ENCODE measurements around the gene PAGR1.
"Not testable (repeated sequence)": the region's sequence is repeated elsewhere in the genome, so short reads cannot be mapped to it uniquely, and the experiment has no call there.

Gene PAGR1

GRCh38 chr16:29815793-29816693 lies at the start of gene PAGR1:
PAGR1 (plus strand) TSS chr16:29816152; CDS start chr16:29816526, 374 bp downstream.
- DNase-seq = peak; percentile 98

DNA sequence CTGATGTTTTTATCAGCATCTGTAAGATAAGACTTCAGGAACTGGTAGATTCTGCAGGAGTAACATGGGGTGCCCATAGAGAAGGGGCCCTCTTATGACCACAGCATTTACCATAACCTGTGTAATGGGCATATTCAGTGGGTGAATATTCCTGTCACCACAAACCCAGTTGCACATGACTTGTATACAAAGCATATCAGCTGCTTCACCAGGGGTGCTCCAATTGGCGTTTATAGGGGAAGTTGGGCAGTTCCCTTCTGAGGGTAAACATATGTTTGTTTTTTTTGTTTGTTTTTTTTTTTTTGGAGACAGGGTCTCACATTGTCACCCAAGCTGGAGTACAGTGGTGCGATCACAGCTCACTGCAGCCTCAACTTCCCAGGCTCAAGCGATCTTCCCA lies 49.4 kb upstream of the PAGR1 start:
- no peak for DNase-seq

DNA sequence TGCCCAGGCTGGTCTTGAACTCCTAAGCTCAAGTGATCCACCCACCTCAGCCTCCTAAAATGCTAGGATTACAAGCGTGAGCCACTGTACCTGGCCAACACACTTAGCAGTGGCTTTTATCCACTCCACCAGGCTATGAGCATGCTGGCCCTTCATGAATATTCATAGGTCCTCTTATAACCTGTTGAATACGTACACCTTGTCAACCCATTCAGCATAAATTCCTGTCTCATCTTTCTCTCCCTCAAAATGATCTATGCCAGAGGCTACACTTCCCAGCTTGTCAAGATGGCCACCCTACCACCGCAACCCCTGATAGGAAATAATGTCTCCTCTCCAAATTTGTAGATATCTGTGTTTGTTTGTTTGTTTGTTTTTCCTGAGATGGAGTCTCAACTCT lies 48.9 kb upstream of the PAGR1 start:
- DNase-seq = no peak

DNA sequence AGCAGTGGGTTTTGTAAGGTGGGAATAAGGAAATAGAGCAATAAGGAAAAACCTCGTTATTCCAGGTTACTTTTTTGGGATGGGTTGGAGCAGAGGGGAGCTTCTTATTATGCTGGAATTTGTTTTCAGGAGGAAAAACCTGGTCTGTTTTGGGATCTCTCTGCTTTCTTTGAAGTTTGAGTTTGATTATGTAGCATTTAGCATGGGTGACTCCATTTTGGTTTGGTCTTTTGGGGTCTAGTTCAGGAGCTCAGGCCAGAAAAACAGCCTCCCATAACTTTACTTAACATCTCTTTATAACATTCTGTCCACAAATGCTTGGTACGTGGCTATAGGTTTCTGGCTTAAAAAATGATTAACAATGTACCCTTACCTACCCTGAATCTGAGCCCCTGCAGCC lies 46.4 kb upstream of the PAGR1 start:
- DNase-seq = no peak

DNA sequence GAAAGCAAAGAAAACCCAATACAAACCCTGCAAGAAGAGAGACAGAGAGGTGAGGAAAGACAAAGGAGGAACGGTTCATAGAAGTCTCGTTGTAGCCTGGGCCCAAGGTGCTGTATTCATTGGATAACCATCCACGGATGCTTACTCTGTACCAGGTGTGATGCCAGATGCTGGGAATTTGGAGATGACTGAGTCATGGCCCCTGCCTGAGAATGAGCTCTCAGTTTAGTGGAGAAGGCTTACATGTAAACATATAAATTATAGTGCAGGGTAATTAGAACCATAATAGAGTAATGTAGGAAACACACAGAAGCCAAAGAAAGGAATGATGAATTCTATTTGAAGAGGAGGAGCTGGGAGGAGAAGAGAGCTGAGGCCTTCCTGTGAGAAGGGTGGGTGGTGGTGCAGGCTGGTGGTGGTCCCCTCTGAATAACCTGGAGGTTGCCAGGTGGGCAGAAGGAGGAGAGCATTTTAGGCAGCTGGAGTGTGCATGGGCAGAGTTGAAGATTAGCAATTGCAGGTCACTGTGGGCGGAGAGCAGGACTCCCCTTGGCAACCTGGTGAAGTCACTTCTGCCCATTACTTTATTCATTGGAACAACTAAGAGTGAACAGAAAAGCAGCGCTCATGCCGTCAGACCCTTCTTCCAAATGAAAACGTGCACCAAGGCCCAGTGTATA lies 45.6 kb upstream of the PAGR1 start:
- DNase-seq = no peak

- not testable (repeated sequence) for DNase-seq
Measured at GRCh38 chr16:29772330-29772729, 43.6 kb upstream of the PAGR1 start.

DNA sequence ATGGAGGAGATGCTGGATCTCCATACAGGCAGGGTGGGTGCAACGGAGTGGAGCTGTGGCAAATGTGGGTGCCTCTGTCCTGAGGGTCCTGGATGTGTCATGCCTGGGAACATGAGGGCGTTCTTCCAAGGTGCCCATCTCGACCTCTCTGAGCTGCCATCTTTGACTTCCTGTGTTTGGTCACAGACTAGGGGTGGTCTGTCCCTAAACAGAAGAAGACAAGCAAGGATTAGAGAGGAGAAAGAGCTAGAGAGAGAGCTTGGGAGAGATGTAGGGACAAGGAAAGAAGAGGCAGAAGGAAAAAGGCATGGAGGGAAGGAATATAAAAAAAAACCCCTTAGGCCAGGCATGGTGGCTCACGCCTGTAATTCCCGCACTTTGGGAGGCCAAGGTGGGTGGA lies 41.2 kb upstream of the PAGR1 start:
- DNase-seq = no peak

GRCh38 chr16:29775742-29776408 lies 40.1 kb upstream of the PAGR1 start:
- DNase-seq = no peak

DNA sequence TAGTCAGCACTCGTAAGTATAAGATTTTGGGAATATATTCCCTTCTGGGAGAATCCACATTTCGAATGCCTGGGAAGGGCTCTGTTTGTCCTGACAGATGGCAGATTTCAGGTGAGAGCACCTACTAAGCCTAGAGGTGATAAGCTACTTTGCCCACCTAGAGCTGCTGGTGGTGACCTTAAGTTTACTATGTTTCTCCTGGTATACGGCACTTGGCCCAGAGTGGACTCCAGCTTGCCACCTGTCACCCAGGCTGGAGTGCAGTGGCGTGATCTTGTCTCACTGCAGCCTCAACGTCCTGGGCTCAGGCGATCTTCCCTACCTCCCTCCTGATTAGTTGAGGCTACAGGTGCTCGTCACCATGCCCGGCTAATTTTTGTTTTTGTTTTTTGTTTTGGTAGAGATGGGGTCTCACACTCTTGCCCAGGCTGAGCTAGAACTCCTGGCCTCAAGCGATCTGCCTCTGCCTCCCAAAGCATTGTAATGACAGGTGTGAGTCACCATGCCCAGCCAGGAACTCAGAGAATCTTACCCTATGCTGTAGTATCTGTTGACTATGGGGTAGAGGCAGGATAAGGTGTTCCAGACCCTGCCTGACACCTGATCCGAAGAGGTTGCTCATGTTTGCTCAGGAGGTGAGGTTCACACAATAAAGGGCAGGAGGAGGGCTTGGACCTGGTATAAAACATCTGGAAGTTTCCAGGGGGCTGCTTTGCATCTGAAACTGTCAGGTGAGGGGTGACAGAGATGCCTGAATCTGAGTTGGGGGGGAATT lies 38.2 kb upstream of the PAGR1 start, which contains the start of gene ZG16:
Gene ZG16 (plus strand): TSS at position 681 of the 775 bp plus-strand sequence. CDS start 1,011 bp downstream, outside the sequence.
- DNase-seq = no peak

- DNase-seq = no peak
Measured at GRCh38 chr16:29779474-29779873, 36.5 kb upstream of the PAGR1 start.

DNA sequence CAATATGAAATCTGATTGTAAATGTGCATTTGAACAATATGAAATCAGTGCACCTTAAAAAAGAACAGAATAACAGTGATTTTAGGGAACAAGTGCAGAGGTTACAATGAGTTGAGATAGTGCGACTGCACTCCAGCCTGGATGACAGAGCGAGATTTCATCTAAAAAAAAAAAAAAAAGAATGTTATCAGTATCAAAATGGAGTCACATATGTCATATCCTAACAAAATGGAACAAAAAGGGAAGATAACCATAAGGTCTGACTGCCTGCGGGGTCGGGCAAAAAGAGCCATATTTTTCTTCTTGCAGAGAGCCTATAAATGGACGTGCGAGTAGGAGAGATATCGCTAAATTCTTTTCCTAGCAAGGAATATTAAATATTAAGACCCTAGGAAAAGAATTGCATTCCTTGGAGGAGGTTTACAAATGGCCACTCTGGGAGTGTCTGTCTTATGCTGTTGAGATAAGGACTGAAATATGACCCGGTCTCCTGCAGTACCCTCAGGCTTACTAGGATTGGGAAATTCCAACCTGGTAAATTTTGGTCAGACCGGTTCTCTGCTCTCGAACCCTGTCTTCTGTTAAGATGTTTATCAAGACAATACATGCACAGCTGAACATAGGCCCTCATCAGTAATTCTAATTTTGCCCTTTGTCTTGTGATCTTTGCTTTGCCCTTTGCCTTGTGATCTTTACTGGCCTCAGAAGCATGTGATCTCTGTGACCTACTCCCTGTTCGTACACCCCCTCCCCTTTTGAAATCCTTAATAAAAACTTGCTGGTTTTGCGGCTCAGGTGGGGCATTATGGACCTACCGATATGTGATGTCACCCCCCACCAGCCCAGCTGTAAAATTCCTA lies 32.6 kb upstream of the PAGR1 start:
- not testable (repeated sequence) for DNase-seq

GRCh38 chr16:29784157-29784556 lies 31.8 kb upstream of the PAGR1 start:
- no peak for DNase-seq

GRCh38 chr16:29784901-29785500 lies 31.0 kb upstream of the PAGR1 start:
- peak; percentile 61 for DNase-seq

DNA sequence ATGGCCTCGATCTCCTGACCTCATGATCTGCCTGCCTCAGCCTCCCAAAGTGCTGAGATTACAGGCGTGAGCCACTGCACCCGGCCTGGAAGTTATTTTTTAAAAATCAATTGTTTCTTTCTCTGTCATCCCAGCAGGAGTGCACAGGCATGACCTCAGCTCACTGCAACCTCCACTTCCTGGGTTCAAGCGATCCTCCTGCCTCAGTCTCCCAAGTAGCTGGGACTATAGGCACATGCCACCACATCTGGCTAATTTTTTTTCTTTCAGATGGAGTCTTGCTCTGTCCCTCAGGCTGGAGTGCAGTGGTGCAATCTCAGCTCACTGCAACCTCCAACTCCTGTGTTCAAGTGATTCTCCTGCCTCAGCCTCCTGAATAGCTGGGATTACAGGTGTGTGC lies 28.8 kb upstream of the PAGR1 start:
- not testable (repeated sequence) for DNase-seq

DNA sequence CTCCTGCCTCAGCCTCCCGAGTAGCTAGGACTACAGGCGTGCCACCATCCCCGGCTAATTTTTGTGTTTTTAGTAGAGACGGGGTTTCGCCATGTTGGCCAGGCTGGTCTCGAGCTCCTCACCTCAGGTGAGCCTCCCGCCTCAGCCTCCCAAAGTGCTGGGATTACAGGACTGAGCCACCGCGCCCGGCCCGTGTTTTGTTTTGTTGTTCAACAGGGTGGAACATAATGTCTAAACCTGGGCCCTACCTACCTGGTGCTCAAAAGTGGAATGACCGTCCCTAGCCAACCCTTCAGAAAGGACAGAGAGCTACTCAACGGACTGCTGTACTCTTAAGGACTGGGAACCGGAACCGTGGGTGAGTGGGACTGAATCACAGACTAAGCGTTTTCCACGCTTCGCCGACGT lies 26.2 kb upstream of the PAGR1 start:
- no peak for DNase-seq

- peak; percentile 100 for DNase-seq
Measured at GRCh38 chr16:29790183-29790948, 25.6 kb upstream of the PAGR1 start, which contains the start of gene KIF22. KIF22 (plus strand) TSS chr16:29790751; CDS start chr16:29790760, 9 bp downstream.

GRCh38 chr16:29790949-29791844 lies 24.8 kb upstream of the PAGR1 start:
- DNase-seq = no peak

GRCh38 chr16:29791845-29792807 lies 23.8 kb upstream of the PAGR1 start:
- no peak for DNase-seq
